NAMALWA (cell line): ENCODE results near the gene COTL1.
"Not testable (repeated sequence)": the region's sequence is repeated elsewhere in the genome, so short reads cannot be mapped to it uniquely, and the experiment has no call there.

Experiments used
- DNase-seq: peaks from one replicate; pipeline ENCODE4 v3.0.0-alpha.2; 2015; ENCODE audit warnings: low spot score

COTL1 gene

GRCh38 chr16:84528322-84528721 is 89.6 kb downstream of the COTL1 start:
- no peak for DNase-seq

- DNase-seq = no peak
Observed at GRCh38 chr16:84527532-84528269, 90.2 kb downstream of the COTL1 start.

- no peak for DNase-seq
Observed at GRCh38 chr16:84526794-84527531, 90.9 kb downstream of the COTL1 start.

- DNase-seq = not testable (repeated sequence)
Observed at GRCh38 chr16:84524941-84525581, 92.8 kb downstream of the COTL1 start.

GRCh38 chr16:84524346-84524920 is 93.4 kb downstream of the COTL1 start:
- DNase-seq = no peak

- no peak for DNase-seq
Observed at GRCh38 chr16:84521497-84521770, 96.4 kb downstream of the COTL1 start.

GRCh38 chr16:84520725-84521496 is 97.0 kb downstream of the COTL1 start:
- no peak for DNase-seq

GRCh38 chr16:84519855-84520254 is 98.0 kb downstream of the COTL1 start:
- DNase-seq = no peak

GRCh38 chr16:84518804-84519341 is 99.0 kb downstream of the COTL1 start:
- no peak for DNase-seq

GRCh38 chr16:84518220-84518619 is 99.7 kb downstream of the COTL1 start:
- DNase-seq = not testable (repeated sequence)

- DNase-seq = no peak
Observed at GRCh38 chr16:84517366-84517765, 100.5 kb downstream of the COTL1 start.
